ENCODE measurements around the gene OR3A2. TPM values are rescaled to one million over a fixed set of nuclear protein-coding genes. Genes with fewer than 3 reads are reported as not detected.
"Not testable (repeated sequence)": the region's sequence is repeated elsewhere in the genome, so short reads cannot be mapped to it uniquely, and the experiment has no call there.

OR3A2 gene
- total RNA-seq, 1 donor from 2014 or later = 1.0 TPM

DNA sequence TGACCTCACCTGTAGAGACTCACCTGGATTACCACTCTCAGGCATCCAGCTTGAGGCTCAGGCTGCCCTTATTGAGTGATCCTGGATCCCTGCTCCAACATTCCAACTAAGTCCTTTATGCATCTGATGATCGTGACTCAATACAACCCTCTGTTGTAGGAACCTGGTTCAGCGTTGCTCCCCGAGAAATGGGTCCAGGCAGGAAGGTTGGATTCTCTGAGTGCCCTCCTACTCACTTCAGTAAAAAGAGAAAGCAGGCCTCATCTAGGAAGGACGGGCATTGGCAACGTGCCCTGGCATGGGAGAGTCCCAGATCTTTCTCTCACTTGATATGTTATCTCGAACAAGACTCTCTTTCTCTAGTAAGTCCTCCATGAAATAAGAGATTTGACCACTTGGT is 87.8 kb downstream of the OR3A2 start, which contains the start of gene OR3A1:
Gene OR3A1 (minus strand): TSS at position 101 of the 400 bp plus-strand sequence. CDS start 5,778 bp downstream, outside the sequence.
- H3K36me3 ChIP-seq (ENCODE audit: control insufficient read depth, insufficient read depth, low read length) = no peaks in the 10 kb centered on the region
- TF ChIP-seq, protein P1, sequence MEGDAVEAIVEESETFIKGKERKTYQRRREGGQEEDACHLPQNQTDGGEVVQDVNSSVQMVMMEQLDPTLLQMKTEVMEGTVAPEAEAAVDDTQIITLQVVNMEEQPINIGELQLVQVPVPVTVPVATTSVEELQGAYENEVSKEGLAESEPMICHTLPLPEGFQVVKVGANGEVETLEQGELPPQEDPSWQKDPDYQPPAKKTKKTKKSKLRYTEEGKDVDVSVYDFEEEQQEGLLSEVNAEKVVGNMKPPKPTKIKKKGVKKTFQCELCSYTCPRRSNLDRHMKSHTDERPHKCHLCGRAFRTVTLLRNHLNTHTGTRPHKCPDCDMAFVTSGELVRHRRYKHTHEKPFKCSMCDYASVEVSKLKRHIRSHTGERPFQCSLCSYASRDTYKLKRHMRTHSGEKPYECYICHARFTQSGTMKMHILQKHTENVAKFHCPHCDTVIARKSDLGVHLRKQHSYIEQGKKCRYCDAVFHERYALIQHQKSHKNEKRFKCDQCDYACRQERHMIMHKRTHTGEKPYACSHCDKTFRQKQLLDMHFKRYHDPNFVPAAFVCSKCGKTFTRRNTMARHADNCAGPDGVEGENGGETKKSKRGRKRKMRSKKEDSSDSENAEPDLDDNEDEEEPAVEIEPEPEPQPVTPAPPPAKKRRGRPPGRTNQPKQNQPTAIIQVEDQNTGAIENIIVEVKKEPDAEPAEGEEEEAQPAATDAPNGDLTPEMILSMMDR (IDR thresholded peaks at IDR 0.05; ENCODE audit: insufficient read depth, low read length, poor library complexity, severe bottlenecking) = no peak
- no peak for DNase-seq (ENCODE audit: low read depth)
- no peak within 1 kb of the TSS for H3K4me3 ChIP-seq (ENCODE audit: low read depth, low read length)
- no peaks in the 10 kb centered on the region for H3K27me3 ChIP-seq (ENCODE audit: control insufficient read depth, insufficient read depth, low read length)

DNA sequence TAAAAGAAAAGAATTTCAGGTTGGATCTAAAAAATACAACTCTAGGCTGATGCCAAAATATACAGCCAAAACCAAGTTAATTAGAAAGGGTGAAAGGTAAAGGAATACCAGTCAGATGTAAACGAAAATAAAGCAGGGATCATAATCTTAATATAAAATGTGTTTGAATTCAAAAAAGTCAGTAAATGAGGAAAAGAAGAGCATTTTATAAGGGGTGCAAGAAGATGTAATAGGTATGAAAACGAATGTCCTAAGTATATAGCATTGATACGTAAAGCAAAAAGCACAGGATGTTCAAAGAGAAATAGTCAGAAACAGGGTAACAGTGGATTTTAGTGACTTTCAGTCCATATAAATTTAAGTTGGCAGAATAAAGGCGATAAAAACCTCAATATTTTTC is 90.5 kb downstream of the OR3A2 start:
- no peak for DNase-seq (ENCODE audit: low read depth)
- H3K4me3 ChIP-seq (ENCODE audit: low read depth, low read length) = no peak overlapping the region
- TF ChIP-seq, protein P1 (IDR thresholded peaks at IDR 0.05; ENCODE audit: insufficient read depth, low read length, poor library complexity, severe bottlenecking) = no peak
- no peaks in the 10 kb centered on the region for H3K27me3 ChIP-seq (ENCODE audit: control insufficient read depth, insufficient read depth, low read length)
- H3K36me3 ChIP-seq (ENCODE audit: control insufficient read depth, insufficient read depth, low read length) = no peaks in the 10 kb centered on the region

DNA sequence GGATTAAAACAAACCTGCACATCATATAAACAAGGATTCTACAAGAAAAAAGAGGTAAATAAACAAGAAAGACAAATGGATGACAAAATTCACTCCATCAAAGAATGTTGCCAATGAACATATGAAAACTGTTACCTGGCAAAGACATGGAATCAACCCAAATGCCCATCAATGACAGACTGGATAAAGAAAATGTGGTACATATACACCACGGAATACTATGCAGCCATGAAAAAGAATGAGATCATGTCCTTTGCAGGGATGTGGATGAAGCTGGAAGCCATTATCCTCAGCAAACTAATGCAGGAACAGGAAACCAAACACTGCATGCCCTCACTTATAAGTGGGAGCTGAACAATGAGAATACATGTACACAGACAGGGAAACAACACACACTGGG is 92.6 kb downstream of the OR3A2 start:
- H3K27me3 ChIP-seq (ENCODE audit: control insufficient read depth, insufficient read depth, low read length); DNase-seq (ENCODE audit: low read depth); H3K4me3 ChIP-seq (ENCODE audit: low read depth, low read length); H3K36me3 ChIP-seq (ENCODE audit: control insufficient read depth, insufficient read depth, low read length): not testable (repeated sequence)

DNA sequence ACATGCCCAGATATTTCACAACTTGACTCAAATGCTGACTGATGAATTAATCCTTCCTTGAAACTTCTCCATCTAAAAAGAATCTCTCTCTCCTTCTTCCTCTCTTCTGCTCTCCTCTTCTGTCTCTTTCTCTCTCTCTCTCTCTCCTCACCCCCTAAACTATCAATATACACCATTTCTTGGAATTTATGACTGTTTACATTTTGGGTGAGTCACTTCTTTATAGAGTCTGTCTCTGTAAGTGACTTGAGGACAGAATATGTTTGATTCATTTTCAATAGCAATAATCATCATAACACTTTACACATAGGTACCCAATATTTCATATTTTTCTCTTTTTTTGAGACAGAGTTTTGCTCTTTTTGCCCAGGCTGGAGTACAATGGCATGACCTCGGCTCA is 103.2 kb downstream of the OR3A2 start:
- Histone ChIP-seq H3K36me3 (ENCODE audit: control insufficient read depth, insufficient read depth, low read length) (no peaks in the 10 kb centered on the region), H3K4me3 (ENCODE audit: low read depth, low read length) (no peak overlapping the region), H3K27me3 (ENCODE audit: control insufficient read depth, insufficient read depth, low read length) (no peaks in the 10 kb centered on the region)
- DNase-seq (ENCODE audit: low read depth) = no peak
- TF ChIP-seq, protein P1 (IDR thresholded peaks at IDR 0.05; ENCODE audit: insufficient read depth, low read length, poor library complexity, severe bottlenecking) = no peak

DNA sequence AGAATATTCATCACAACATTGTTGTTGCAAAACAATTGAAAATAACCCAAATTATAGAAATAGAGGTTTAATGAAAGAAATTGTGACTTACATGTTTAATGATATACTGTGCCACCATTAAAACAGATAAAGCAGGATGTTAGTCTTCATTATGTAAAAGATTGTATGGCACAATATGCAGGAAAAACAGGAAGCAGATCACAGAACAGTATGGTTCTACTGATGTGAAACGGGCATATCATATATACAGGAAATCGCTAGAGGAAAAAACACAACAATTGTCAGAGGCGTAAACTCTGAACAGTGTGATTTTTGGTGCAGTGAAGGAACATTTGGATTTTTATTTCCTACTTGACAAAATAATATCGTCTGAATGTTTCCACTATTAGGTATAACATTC is 110.0 kb downstream of the OR3A2 start:
- TF ChIP-seq, protein P1 (IDR thresholded peaks at IDR 0.05; ENCODE audit: insufficient read depth, low read length, poor library complexity, severe bottlenecking) = no peak

DNA sequence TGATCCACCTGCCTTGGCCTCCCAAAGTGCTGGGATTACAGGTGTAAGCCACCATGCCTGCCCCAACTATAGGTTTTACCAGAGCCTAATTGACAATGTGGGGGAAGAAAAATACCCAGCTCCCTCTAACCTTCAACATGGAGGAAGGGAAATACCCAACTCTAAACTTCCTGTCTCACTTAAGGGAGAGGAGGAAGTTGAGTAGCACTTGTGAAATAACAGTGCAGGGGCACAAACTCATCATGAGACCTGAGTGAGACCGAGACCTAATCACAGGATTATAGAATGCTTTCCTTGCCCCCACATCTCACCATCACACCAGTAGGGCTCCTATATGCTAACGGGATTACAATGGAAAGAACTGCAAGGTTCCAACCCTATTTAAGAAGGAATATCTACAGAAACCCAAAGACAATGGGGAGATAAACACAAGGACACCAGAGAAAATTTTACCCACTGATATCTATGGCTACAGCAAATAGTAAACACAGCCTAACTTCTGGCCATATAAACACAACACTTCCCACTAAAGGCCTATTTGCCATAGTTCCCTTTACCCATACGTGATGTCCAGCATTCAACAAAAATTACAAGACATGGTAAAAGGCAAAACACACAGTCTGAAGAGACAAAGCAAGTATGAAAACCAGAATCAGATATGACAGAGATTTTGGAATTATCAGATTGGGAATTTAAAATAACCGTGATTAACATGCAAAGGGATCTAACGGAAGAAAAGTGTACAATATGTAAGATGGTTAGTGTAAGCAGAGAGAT is 114.8 kb downstream of the OR3A2 start:
- Histone ChIP-seq H3K4me3 (ENCODE audit: low read depth, low read length) (no peak overlapping the region), H3K36me3 (ENCODE audit: control insufficient read depth, insufficient read depth, low read length) (no peaks in the 10 kb centered on the region), H3K27me3 (ENCODE audit: control insufficient read depth, insufficient read depth, low read length) (no peaks in the 10 kb centered on the region)
- TF ChIP-seq, protein P1 (IDR thresholded peaks at IDR 0.05; ENCODE audit: insufficient read depth, low read length, poor library complexity, severe bottlenecking) = no peak
- no peak for DNase-seq (ENCODE audit: low read depth)

More for the DNA sequence above, 110.0 kb downstream of the OR3A2 start:
- no peak for DNase-seq (ENCODE audit: low read depth)
- no peaks in the 10 kb centered on the region for H3K27me3 ChIP-seq (ENCODE audit: control insufficient read depth, insufficient read depth, low read length)
- H3K36me3 ChIP-seq (ENCODE audit: control insufficient read depth, insufficient read depth, low read length) = no peaks in the 10 kb centered on the region
- H3K4me3 ChIP-seq (ENCODE audit: low read depth, low read length) = no peak overlapping the region

All from kidney epithelial cell (primary cell).